NCI-H1105 (cell line): ENCODE data around the gene PHKA1.
"Not testable (repeated sequence)": the region's sequence is repeated elsewhere in the genome, so short reads cannot be mapped to it uniquely, and the experiment has no call there.

ENCODE experiments used
- DNase-seq: peaks from one replicate; lab custom pipeline; 2025; lab: John Stamatoyannopoulos, UW

The PHKA1 gene

DNA sequence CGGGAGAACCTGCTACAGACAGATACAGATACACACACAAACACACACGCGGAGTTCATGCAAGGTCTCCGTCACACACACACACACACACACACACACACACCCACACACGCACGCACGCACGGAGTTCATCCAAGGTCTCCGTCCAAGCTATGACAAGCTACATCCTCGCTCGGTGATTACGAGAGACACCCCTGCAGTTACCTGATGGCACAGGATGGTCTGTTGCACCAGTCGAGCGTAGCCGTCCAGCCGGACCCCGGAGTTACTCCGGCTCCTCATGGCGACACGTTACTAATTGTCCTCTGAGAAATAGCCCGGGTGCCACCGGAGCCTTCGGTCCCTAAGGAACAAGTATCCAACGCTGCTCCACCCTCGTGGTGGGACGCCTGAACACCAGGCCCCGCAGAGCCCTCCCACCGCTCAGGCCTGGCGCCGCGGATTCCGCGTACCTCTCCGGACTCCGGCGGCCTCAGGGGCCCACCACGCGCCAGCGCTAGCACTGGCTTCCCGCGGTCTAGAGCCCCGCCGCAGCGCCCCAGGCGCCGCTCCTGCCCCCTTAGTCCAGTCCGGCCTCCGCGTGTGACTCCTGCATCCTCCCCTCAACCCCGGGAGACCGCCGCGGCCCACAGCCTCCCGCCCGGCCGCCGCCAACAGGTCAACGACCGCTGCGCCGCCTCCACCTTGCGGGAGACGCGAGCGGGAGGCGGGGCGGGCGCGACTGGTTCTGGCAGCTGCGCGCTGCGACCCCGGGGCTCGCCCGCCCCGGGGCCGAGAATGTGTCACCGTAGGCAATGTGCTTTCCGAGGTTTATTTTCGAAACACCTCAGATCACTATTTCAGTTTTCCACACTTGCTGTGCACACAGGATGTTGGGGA, at the start of gene PHKA1:
TSS of gene PHKA1 (minus strand) at position 708 of the 879 bp plus-strand sequence. CDS start at position 282, 426 bp downstream.
- DNase-seq = peak; percentile 31

DNA sequence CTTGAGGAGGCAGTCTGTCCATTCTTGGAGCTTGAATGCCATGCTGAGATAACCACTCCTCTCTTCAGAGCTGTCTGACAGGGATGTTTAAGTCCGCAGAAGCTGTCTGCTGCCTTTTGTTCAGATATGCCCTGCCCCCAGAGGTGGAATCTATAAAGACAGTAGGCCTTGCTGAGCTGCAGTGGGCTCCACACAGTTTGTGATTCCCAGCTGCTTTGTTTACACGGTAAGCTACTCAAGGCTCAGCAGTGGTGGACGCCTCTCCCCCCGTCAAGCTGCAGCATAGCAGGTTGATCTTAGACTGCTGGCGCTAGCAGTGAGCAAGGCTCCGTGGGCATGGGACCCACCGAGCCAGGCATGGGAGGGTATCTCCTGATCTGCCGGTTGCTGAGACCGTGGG, 46.3 kb upstream of the PHKA1 start:
- DNase-seq = not testable (repeated sequence)

DNA sequence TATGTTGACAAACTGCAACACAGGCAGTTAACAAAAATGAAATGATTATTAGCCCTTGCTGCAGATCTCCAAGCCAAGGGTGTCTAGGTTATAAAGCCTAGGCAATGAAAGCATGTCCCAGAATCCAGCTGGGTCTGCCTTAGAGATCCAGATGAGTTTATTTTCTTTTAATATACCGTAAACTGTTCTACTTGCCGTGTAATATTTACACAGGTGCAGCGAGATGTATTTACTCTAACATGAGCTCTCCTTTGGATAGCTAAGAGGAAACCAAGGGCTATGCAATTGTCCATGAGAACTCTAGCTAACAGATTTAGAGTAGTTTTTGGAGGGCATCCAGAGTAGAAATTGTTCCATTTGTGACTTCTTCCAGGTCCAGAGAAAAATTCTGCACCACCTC, 34.4 kb upstream of the PHKA1 start:
- DNase-seq = not testable (repeated sequence)

DNA sequence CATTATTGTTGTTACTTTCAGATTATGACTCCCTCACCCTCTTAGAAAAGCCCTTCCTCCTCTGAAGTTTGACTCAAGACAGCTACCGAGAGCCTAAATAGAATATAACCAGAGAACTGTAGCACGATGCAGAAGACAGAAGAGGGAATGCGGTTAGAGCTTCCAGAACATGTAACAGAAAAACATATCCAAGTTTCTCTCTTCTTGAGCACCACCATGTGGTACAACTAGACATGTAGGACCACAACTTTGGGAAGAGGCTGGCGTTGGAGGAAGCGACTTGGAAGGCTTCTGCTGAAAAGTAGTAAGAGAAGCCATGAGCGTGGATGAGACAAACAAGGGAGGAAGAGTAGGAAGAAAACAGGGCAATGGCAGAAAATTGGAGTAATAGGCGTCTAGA, 31.4 kb upstream of the PHKA1 start:
- DNase-seq = not testable (repeated sequence)

DNA sequence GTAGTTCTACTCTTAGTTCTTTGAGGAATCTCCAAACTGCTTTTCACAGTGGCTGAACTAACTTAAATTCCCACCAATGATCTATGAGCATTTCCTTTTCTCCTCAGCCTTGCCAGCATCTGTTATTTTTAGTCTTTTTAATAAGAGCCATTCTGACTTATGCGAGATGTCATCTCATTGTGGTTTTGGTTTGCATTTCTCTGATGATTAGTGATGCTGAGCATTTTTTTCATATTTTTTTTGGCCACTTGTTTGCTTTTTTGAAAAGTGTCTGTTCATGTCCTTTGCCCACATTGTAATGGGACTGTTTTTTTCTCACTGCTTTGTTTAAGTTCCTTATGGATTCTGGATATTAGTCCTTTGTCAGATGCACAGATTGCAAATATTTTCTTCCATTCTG, 21.5 kb upstream of the PHKA1 start:
- DNase-seq = no peak

DNA sequence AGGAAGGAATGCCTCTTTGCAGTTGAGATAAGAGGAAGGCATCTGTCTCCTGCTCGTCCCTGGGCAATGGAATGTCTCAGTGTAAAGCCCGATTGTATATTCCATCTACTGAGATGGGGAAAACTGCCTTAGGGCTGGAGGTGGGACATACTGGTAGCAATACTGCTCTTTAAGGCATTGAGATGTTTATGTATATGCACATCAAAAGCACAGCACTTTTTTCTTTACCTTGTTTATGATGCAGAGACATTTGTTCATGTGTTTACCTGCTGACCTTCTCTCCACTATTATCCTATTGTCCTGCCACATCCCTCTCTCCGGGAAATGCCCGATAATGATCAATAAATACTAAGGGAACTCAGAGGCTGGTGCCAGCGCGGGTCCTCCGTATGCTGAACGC, 19.5 kb upstream of the PHKA1 start:
- not testable (repeated sequence) for DNase-seq

DNA sequence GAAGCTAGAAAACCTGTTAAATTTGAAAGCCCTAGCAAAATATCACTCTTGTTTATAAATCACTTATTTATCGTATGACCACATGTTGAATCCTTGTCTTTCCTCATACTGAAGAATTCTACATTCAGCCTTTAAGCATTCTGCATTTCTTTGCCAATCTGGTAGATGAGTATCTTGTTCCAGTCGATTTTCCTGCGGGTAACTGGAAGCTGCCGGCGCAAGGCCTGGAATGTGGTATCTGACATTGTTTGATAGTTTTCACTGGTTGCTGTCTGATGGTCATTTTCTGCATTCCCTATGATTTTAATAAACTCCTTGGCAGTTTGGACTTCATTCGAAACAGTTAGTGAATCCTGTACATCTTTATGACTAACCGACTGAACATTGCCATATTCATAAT, 13.7 kb upstream of the PHKA1 start:
- no peak for DNase-seq

DNA sequence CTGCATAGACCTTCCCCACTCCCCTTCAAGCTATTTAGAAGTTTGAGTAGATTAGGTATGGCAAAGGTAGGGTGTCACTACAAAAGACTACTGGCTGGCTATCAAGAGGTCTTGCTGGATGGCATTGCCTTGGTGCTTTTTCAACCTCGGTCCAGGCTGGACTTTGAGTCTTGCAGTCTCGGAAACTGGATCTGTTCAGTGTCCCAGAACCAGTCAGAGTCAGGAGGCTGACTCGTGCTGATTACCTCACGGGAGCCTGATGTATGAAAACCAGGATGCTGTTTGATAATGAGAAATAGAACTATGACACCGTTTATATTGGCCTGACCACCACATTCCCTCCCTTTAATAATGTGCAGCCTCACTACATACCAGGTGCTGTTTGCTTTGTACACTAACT, 2.7 kb upstream of the PHKA1 start:
- no peak for DNase-seq

DNA sequence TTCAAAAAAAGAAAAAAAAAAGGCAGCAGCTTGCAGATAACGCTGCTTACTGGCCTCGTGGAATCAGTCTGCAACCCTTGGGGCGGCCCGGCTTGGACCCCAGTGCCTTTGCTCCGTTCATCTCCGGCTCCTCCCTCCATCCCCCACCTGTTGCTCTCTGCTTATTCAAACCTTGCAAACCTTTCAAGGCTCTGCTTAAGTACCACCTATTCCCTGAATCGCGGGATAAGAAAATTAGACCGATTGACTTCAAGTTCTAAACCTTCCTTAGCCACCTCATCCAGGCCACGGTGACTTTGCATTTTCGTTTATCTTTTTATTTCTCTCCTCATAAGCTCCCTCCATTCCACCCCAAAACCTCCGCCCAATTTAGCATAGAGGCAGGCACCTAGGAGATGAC, 1.4 kb upstream of the PHKA1 start:
- DNase-seq = no peak

DNA sequence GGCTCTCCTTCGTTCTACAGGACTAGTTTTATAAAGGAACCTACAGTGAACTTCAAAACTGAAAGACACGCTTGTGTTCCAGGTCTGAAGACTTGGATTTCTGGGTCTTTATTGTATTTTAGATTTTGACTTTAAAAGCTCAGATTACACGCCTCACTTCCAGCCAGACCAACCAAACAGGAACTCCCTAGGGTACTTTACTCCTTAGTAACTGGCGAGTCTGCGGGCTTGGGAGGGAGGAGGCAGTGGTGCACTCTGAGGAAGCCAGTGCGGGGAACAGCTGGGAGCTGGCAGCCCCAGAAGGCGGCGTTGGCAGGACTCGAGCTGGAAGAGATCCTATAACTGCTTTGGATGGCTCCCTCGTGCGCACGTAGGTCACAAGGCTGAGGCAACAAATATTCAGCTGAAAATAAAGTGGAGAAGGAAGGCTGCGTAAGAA, 391 bp upstream of the PHKA1 start:
- peak; percentile 15 for DNase-seq

DNA sequence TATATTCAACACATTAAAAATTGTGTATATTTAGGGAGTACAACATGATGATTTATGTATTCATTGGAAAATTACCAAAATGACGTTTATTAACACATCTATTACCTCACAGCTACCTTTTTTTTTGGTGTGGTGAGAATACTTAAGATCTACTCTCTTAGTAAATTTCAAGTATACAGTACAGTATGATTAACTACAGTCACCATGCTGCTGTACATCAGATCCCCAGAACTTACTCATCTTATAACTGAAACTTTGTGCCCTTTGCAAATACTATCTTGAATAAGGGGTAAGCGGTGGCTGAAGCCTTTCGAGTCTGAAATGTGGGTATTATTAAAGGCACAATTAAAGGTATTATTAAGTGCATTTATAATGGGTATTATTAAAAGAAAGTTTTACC, 976 bp downstream of the PHKA1 start:
- no peak for DNase-seq

DNA sequence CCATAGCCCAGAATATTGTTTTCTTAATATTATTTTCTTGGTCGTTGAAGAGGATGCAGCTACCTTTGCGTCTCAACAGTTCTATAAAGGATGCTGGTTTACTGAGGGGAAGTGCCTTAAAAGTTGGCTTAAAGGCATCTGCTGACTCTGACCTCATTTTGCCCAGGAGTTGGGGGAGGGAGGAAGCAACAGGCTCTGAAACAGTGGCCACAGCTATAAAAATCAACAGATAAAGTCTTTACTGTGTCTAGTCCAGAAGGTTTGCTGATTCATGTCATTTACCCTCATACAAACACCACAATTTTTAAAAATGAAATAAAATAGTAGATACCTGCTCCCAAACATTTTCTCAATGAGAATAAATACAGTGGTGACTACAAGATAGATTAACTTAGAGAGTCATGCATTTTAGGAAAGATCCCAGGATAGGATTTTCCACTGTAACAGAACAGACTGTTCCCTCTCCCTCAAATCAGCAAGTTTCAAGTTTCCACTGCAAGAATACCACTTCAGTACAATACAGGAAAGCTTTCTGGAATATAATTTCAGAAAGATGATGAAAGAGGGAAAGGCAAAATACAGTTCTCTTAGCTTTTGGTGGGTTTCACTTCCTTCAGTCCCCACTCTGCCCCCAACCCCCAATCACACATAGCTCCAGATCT, 1.9 kb downstream of the PHKA1 start:
- no peak for DNase-seq

DNA sequence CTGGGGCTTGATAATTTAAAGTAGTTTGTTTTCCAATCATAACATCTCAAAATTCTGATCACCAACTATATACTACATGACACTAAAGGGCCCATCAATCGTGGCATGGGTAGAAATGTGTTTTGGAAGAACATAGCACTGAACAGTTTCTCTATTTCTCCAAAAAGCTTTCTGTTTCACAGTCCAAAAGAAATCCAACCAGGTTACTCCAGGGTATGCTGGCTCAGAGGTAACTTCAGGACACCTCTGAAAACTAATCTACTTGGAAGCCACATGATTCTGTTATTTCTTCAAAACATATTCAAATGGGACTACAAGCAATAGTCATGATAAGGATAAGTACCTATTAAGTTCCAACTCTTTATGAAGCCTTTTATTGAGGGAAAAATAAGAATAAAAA, 8.3 kb downstream of the PHKA1 start:
- DNase-seq = no peak

DNA sequence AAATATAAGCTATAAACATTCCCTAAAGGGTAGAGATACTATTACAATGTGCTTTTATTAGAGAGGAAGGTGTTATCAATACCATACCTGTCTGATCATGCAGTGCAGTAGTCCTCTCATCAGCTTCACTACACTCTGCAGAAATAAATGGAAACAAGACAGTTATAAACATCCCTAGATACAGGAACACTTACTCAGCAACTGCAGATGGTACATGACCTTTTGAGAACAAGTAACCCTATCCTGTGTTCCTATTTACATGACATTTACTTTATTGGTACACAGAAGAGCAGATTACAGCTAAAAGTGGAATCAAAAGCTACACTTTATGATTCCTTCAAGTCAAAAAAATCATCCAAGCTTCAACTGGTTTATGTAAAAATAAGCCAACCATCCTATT, 9.0 kb downstream of the PHKA1 start:
- no peak for DNase-seq

DNA sequence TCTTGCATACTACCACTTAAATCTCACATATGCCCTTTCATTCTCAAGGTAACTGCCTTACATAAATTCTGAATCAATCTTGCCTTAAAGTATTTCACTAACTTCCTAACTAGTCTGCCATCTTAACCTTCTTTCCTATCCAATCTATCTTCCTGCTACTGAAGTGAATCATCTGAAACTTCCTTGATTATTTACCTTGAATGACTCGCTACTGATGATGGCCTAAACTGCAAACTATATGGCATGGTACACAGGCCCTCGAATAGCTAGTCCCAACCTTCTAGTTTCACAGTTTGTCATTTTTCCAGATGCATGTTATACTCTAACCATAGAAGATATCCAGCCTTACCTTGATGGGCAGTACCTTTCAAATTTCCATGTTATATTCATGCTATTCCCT, 19.9 kb downstream of the PHKA1 start:
- DNase-seq = no peak

DNA sequence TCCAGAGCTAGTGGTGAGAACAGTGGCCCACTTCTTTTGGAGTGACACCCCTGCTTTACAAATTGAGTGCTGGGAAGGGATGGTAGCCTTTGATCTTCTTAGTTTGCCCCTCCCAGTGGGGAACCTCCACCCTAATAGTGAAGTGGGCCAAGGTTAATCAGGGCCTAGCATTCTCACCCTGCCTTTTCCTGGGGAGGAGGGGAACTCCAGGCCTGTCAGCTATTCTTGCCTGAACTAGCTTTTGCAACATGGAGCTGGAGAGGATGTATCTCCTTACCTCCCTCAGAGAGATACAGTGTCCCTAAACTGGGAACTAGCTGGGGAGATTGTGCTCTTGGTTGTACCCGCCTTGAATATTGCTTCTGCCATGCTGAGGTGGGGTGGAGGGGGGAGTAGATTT, 20.6 kb downstream of the PHKA1 start:
- no peak for DNase-seq

DNA sequence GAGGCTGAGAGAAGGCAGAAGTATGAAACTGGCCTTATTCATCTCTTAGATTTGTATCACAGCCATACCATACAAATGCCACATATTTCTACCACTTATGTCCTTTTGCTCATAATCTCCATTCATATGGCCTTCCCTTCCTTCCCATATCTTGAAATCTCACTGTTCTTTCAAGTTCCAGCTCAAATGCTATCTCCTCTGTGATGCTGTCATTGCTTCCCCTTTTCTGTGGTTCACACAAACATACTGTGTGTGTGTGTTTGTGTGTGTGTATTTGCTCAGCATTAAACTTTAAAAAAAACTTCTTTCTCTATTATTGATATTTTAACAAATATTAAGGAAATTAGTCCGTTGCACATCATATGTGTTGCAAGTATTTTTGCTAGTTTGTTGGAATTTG, 26.7 kb downstream of the PHKA1 start:
- DNase-seq = no peak

DNA sequence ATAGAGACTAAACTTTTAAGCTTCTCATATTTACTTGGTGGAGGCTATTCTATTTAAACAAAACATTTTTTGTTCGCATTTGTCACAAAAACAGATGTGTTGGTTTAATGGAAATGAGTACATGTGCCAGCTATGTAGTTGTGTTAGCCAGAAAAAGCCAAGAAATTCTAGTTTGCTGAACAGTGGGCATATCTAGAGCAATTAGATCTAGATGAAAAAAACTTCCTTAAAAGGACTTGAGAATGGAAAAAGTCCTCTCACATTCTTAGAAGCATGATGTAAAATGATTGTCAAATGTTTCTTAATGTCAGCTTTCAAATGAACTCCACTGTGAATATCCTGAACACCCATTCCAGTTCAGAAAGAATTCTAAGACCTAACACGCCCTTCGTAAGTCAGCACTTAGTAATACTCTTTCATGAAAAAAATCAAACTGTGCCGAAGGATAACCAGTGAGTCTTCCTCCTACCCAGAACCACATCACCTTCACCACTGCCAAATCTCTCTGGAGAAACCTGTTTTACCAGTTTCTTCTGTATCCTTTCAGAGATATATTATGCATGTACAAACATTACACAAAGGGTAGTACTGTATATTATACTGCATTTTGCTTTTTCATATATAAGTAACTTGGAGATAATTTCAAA, 28.2 kb downstream of the PHKA1 start:
- DNase-seq = peak; percentile 45

DNA sequence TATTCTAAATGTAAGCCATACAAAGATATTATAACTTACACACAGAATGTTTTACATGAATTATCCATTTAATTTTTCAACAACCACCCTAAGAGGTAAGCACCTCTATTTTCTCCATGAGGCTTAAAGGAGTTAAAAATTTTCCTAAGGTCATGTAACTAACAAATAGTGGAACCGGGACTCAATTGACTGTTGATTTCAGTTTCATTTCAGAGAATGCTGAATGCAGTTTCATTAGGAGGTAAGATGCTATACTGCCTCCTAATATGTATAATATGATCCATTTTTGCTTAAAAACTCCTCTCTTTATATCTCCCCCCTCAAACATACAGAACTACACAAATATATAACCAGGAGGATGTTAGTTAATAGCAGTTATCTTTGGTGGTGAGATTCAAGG, 29.1 kb downstream of the PHKA1 start:
- no peak for DNase-seq

DNA sequence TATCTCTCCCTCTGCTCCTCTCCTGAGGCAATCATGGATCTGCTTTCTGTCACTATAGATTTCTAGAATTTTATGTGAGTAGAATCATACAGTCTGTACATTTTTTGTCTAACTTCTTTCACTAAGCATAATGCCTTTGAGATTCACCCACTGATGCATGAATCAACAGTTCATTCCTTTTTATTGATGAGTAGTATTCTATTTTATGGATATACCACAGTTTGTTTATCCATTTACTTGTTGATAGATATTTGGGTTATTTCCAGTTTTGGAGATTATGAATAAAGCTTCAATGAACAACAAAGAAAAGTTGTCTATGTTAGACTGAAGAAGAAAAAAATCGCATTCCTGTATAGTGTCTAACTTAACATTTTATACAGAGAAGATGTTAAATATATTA, 30.5 kb downstream of the PHKA1 start:
- DNase-seq = no peak

DNA sequence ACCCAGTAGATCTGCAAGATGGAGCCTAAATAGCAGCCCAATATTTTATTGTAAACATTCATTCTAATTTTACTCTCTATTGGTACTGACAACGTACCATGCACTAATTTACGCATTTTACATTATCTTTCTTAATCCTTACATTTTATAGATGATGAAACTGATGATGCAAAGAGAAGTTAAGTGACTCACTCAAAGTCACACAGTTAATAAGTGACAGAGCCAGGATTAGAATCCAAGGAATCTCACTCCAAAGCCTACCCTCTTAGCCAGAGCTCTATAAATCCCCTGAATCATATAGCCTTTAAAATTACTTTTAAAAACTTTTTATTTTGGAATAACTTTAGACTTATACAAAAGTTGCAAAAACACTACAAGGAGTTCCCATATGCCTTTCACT, 37.6 kb downstream of the PHKA1 start:
- DNase-seq = no peak

DNA sequence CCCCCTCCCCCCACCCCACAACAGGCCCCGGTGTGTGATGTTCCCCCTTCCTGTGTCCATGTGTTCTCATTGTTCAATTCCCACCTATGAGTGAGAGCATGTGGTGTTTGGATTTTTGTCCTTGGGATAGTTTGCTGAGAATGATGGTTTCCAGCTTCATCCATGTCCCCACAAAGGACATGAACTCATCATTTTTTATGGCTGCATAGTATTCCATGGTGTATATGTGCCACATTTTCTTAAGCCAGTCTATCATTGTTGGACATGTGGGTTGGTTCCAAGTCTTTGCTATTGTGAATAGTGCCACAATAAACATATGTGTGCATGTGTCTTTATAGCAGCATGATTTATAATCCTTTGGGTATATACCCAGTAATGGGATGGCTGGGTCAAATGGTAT, 40.2 kb downstream of the PHKA1 start:
- DNase-seq = not testable (repeated sequence)

DNA sequence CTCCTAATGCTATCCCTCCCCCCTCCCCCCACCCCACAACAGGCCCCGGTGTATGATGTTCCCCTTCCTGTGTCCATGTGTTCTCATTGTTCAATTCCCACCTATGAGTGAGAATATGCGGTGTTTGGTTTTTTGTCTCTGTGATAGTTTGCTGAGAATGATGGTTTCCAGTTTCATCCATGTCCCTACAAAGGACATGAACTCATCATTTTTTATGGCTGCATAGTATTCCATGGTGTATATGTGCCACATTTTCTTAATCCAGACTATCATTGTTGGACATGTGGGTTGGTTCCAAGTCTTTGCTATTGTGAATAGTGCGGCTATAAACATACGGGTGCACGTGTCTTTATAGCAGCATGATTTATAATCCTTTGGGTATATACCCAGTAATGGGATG, 44.6 kb downstream of the PHKA1 start:
- not testable (repeated sequence) for DNase-seq
